GM12891 (cell line): Measurements from ENCODE around the gene SLC26A2.

Source experiments
- PAX5 ChIP-seq: IDR thresholded peaks from 2 replicates; pipeline ENCODE4 v1.6.1; 2011; ENCODE audit warnings: low read length, moderate library complexity, mild to moderate bottlenecking; ENCODE audit not compliant: insufficient read depth, severe bottlenecking
- POLR2A ChIP-seq: IDR thresholded peaks from 2 replicates; pipeline ENCODE4 v1.6.1; 2011; ENCODE audit warnings: low read depth, low read length, control low read depth
- POLR2AphosphoS5 ChIP-seq: IDR thresholded peaks from 2 replicates; pipeline ENCODE4 v1.6.1; 2011; ENCODE audit warnings: low read depth, low read length, control low read depth
- POU2F2 ChIP-seq: IDR thresholded peaks from 2 replicates; pipeline ENCODE4 v1.6.1; 2011; ENCODE audit warnings: low read depth, mild to moderate bottlenecking, control low read depth, low read length, moderate library complexity
- SPI1 ChIP-seq: IDR thresholded peaks from 2 replicates; pipeline ENCODE4 v1.6.1; 2011; ENCODE audit warnings: low read depth, low read length, control low read depth
- TAF1 ChIP-seq: IDR thresholded peaks from 2 replicates; pipeline ENCODE4 v1.6.1; 2011; ENCODE audit warnings: low read depth, low read length, control low read depth

- TF ChIP-seq TAF1 (no peak), POLR2A (no peak), SPI1 (no peak), POLR2AphosphoS5 (no peak), POU2F2 (no peak), PAX5 (no peak)
Measured at GRCh38 chr5:150001660-150002486, 41.3 kb downstream of the SLC26A2 start.
